Tibial nerve (tissue), 4 donors: ENCODE measurements around the gene NELL2. TPM values are rescaled to one million over a fixed set of nuclear protein-coding genes. Genes with fewer than 3 reads are reported as not detected.

Source experiments
- DNase-seq, 2 donors: peaks; one replicate each; pipeline ENCODE4 v3.0.0-alpha.2; 2019; ENCODE audit warnings: low spot score in 2 of 2
- H3K27ac ChIP-seq, 4 donors: fragments of 200-600 bp; sonication (generic) in 3 of 4; one replicate each; pipeline ENCODE4 v1.5.1; 2017 to 2019; ENCODE audit warnings: mild to moderate bottlenecking in 1 of 4
- H3K27me3 ChIP-seq, 2 donors: fragments of 200-600 bp; sonication (generic) in 1 of 2; one replicate each; pipeline versions ENCODE4 v1.5.1 to v1.6.0; 2017 to 2019
- H3K36me3 ChIP-seq, 3 donors: fragments of 200-600 bp; sonication (generic); one replicate each; pipeline ENCODE4 v1.5.1; 2018 to 2019
- H3K4me1 ChIP-seq, 4 donors: fragments of 200-600 bp; sonication (generic) in 3 of 4; one replicate each; pipeline ENCODE4 v1.5.1; 2017 to 2019
- H3K4me3 ChIP-seq, 4 donors: fragments of 200-600 bp; sonication (generic) in 3 of 4; one replicate each; pipeline ENCODE4 v1.5.1; 2017 to 2019; ENCODE audit warnings: mild to moderate bottlenecking in 1 of 4, moderate library complexity in 1 of 4
- H3K9me3 ChIP-seq, 4 donors: fragments of 200-600 bp; sonication (generic) in 3 of 4; one replicate each; pipeline ENCODE4 v1.5.1; 2017 to 2019
- EP300 ChIP-seq, 2 donors: sonication (generic); formaldehyde crosslinking; IDR thresholded peaks; one replicate each; pipeline ENCODE4 v1.6.1; 2017; ENCODE audit warnings: antibody characterized with exemption in 2 of 2, mild to moderate bottlenecking in 1 of 2
- POLR2A ChIP-seq, 2 donors: fragments of 450-650 bp; IDR thresholded peaks; one replicate each; pipeline ENCODE4 v1.6.1; 2017; ENCODE audit warnings: antibody characterized with exemption in 2 of 2, mild to moderate bottlenecking in 2 of 2, moderate library complexity in 2 of 2
- WGBS, 2 donors: methylation state at CpG; one replicate each; pipeline ENCODE4 v1.1.5; 2018; 5-methylcytosine and 5-hydroxymethylcytosine counted together
- total RNA-seq, 4 donors: library from RNA; depleted of rRNA; stranded (reverse); fragments of >200 nt; gene quantifications; one replicate each; pipeline ENCODE4 v1.1.0, GENCODE V29; 2016
- TF ChIP-seq, protein P1 (sequence below), 5 experiments: fragments of 200-600 bp in 3 of 5; fragments of 450-650 bp in 2 of 5; sonication (generic) in 3 of 5; IDR thresholded peaks; one replicate each; pipeline ENCODE4 v1.5.1; 2016 to 2019; ENCODE audit warnings: antibody characterized with exemption in 5 of 5, mild to moderate bottlenecking in 3 of 5, moderate library complexity in 2 of 5

Gene NELL2
- total RNA-seq, 4 donors from 2014 or later, result 0.22 to 0.90 (median 0.63) TPM; not detected in 1

DNA sequence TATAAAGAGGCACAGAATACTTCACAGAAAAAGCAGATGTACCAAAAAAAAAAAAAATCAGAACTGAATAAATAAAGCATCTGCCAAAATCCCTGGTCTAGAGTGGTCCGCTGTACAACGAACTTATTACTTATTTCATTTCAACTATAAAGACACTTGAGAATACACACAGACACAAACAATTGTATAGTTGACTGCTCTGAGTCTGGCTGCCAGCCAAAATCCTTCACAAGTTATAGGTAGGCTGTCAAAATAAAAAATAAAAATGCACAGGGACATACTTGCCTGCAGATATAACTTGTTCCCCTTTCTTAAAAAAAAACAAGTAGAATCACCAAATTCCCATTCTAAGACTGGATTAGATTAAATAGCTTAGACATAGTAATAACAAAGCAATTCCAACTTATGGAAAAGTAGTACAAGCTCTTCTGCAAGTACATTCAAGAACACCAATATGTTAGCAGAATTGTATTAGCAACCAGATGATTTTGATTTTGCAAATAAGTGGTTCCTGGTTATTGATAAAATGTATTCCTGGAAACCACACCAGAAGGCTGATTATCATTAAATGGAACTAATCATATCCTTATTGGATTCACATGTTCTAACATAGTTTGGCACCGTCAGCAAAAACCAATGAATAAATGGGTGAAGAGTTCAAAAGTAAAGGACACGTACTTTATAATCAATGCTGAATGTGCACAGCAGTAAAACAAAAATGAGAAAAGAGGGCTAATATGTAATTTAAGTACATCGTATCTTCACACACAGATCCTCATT is 248.5 kb downstream of the NELL2 start:
- no peaks in the 10 kb centered on the region for H3K4me1 ChIP-seq
- DNase-seq, result no peak
- no peak overlapping the region for H3K27ac ChIP-seq
- H3K36me3 ChIP-seq, result no peaks in the 10 kb centered on the region
- H3K4me3 ChIP-seq, result no peak overlapping the region
- TF ChIP-seq, protein P1, sequence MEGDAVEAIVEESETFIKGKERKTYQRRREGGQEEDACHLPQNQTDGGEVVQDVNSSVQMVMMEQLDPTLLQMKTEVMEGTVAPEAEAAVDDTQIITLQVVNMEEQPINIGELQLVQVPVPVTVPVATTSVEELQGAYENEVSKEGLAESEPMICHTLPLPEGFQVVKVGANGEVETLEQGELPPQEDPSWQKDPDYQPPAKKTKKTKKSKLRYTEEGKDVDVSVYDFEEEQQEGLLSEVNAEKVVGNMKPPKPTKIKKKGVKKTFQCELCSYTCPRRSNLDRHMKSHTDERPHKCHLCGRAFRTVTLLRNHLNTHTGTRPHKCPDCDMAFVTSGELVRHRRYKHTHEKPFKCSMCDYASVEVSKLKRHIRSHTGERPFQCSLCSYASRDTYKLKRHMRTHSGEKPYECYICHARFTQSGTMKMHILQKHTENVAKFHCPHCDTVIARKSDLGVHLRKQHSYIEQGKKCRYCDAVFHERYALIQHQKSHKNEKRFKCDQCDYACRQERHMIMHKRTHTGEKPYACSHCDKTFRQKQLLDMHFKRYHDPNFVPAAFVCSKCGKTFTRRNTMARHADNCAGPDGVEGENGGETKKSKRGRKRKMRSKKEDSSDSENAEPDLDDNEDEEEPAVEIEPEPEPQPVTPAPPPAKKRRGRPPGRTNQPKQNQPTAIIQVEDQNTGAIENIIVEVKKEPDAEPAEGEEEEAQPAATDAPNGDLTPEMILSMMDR (IDR thresholded peaks at IDR 0.05), result no peak
- TF ChIP-seq EP300 (IDR thresholded peaks at IDR 0.05) (no peak), POLR2A (IDR thresholded peaks at IDR 0.05) (no peak)
- no peaks in the 10 kb centered on the region for H3K27me3 ChIP-seq
- WGBS, 2 donors, result 51 to 56% methylated on average over 5 of the region's 5 CpGs
- H3K9me3 ChIP-seq, result no peaks in the 10 kb centered on the region

DNA sequence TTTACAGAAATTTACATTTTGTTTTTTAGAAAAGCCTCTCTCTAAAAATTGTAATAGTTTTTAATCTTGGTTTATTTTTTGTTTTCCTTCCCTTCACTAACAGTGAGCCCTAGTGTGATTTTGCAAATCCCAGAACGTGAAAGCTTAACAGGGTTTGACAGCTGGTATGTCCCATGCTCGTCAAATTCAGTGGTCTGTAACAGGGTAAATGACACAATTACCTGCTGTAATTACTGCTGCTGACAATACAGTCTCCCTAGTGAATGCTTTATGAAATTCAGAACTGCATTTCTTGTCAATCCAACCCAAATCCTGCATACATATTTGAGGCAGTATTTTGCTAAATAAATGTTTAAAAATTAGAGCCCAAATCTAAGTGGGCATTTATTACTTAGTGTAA is 249.2 kb downstream of the NELL2 start:
- TF ChIP-seq POLR2A (IDR thresholded peaks at IDR 0.05) (no peak), EP300 (IDR thresholded peaks at IDR 0.05) (no peak)
- TF ChIP-seq, protein P1 (IDR thresholded peaks at IDR 0.05), result no peak
- no peak for DNase-seq
- no peaks in the 10 kb centered on the region for H3K9me3 ChIP-seq
- no peaks in the 10 kb centered on the region for H3K36me3 ChIP-seq
- H3K27ac ChIP-seq, result no peak overlapping the region
- no peaks in the 10 kb centered on the region for H3K4me1 ChIP-seq
- no peaks in the 10 kb centered on the region for H3K27me3 ChIP-seq
- 49 to 65% methylated on average over 2 of the region's 2 CpGs for WGBS, 2 donors
- no peak overlapping the region for H3K4me3 ChIP-seq

DNA sequence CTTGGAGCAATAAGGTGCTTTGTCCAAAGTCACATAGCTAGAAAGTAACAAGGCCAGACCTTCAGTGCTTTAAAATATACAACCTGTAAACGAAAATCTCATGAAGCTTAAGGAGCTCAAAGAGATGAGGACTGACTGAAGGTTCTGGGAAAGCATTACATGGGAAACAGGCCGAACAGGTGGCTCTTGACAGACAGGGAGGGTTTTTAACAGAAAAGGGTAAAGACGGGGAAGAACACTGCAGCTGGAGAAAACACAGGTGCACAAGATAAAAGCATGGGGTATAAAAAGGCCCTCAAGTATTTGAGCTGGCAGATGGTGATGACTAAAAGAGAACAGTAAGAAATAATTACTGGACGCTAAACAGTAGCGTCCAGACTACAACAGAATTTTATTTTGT is 257.2 kb downstream of the NELL2 start:
- no peak for TF ChIP-seq POLR2A (IDR thresholded peaks at IDR 0.05)
- no peak for TF ChIP-seq EP300 (IDR thresholded peaks at IDR 0.05)
- TF ChIP-seq, protein P1 (IDR thresholded peaks at IDR 0.05), result no peak
- no peaks in the 10 kb centered on the region for H3K36me3 ChIP-seq
- H3K27ac ChIP-seq, result no peak overlapping the region
- no peak overlapping the region for H3K4me3 ChIP-seq
- WGBS, 2 donors, result 51 to 61% methylated on average over 5 of the region's 5 CpGs
- no peaks in the 10 kb centered on the region for H3K4me1 ChIP-seq
- no peak for DNase-seq
- no peaks in the 10 kb centered on the region for H3K9me3 ChIP-seq
- no peaks in the 10 kb centered on the region for H3K27me3 ChIP-seq

DNA sequence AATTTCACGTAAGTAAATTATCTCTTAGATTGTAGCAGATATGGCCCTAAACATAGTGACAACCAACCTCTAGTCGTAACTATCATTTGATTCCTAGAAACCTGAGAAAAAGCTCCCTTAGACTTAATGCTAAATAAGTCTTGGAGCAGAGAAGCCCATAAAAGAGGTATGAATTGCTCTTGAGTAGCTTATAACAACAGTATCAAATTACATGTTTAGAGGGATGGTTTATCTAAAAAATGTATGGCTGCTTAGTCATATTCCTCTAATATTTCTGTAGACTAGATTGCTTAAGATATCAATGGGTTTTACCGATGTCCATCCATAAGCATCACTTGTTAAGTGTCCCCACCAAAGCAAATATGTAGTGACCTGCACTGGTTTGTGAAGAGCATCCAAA is 259.7 kb downstream of the NELL2 start:
- no peaks in the 10 kb centered on the region for H3K9me3 ChIP-seq
- WGBS, 2 donors, result 54 to 55% methylated on average over 3 of the region's 3 CpGs
- H3K27me3 ChIP-seq, result no peaks in the 10 kb centered on the region
- no peak overlapping the region for H3K27ac ChIP-seq
- H3K36me3 ChIP-seq, result no peaks in the 10 kb centered on the region
- TF ChIP-seq EP300 (IDR thresholded peaks at IDR 0.05) (no peak), POLR2A (IDR thresholded peaks at IDR 0.05) (no peak)
- TF ChIP-seq, protein P1 (IDR thresholded peaks at IDR 0.05), result no peak
- no peak overlapping the region for H3K4me3 ChIP-seq
- no peaks in the 10 kb centered on the region for H3K4me1 ChIP-seq
- DNase-seq, result no peak

DNA sequence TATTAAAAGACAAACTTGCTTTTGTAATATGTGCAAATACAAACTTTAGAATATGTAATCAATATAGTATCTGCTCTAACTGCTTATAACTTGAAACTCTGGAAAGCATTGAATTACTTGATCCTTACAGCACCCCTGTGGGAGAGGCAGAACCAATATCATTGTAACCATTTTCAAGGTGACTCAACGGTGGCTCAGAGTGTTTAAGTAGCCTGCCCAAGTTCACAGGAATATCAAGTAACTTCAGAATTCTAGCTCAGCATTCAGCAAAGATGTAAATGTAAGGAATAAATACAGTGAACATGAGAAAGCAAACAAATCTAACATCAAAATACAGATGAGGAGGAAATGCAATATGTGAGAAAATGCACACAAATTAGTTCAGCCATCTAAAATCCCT is 264.6 kb downstream of the NELL2 start:
- Histone ChIP-seq H3K27me3 (no peaks in the 10 kb centered on the region), H3K9me3 (no peaks in the 10 kb centered on the region), H3K27ac (no peak overlapping the region), H3K4me3 (no peak overlapping the region), H3K4me1 (no peaks in the 10 kb centered on the region), H3K36me3 (no peaks in the 10 kb centered on the region)
- WGBS, 2 donors, result 33 to 63% methylated on average over 1 of the region's 1 CpG
- no peak for DNase-seq
- no peak for TF ChIP-seq POLR2A (IDR thresholded peaks at IDR 0.05)
- TF ChIP-seq EP300 (IDR thresholded peaks at IDR 0.05), result no peak
- TF ChIP-seq, protein P1 (IDR thresholded peaks at IDR 0.05), result no peak
